Stimulated activated CD4-positive, alpha-beta T cell treated with anti-CD3 and anti-CD28 coated beads, Interleukin-4, amount 100 ng/mL, for 1 hour (primary cell): ENCODE results near the gene KIAA0586.
"Not testable (repeated sequence)": the region's sequence is repeated elsewhere in the genome, so short reads cannot be mapped to it uniquely, and the experiment has no call there.

Source experiments
- DNase-seq: peaks from one replicate; pipeline ENCODE4 v3.0.0-alpha.2; 2020

Gene KIAA0586

GRCh38 chr14:58427281-58428117 is at the start of gene KIAA0586, which contains the start of gene TIMM9:
Gene KIAA0586 (plus strand): TSS chr14:58427719. CDS start chr14:58428265, 546 bp downstream.
Gene TIMM9 (minus strand): TSS chr14:58427531. CDS start chr14:58411945, 15,586 bp downstream.
- peak; percentile 93 for DNase-seq

DNA sequence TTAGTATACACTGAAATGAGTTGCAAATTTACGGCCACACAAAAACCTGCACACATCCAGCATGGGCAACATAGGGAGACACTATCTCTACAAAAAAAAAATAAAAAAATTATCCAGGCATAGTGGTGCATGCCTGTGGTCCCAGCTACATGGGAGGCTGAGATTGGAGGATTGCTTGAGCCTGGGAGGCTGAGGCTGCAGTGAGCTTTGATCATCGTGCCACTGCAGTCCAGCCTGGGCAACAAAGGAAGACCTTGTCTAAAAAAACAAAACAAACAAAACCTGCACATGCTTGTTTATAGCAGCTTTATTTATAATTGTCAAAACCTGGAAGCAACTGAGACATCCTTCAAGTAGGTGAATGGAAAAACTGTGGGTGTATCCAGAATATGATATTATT is 36.7 kb upstream of the KIAA0586 start:
- no peak for DNase-seq

- DNase-seq = no peak
Measured at GRCh38 chr14:58395562-58395811, 32.0 kb upstream of the KIAA0586 start.

DNA sequence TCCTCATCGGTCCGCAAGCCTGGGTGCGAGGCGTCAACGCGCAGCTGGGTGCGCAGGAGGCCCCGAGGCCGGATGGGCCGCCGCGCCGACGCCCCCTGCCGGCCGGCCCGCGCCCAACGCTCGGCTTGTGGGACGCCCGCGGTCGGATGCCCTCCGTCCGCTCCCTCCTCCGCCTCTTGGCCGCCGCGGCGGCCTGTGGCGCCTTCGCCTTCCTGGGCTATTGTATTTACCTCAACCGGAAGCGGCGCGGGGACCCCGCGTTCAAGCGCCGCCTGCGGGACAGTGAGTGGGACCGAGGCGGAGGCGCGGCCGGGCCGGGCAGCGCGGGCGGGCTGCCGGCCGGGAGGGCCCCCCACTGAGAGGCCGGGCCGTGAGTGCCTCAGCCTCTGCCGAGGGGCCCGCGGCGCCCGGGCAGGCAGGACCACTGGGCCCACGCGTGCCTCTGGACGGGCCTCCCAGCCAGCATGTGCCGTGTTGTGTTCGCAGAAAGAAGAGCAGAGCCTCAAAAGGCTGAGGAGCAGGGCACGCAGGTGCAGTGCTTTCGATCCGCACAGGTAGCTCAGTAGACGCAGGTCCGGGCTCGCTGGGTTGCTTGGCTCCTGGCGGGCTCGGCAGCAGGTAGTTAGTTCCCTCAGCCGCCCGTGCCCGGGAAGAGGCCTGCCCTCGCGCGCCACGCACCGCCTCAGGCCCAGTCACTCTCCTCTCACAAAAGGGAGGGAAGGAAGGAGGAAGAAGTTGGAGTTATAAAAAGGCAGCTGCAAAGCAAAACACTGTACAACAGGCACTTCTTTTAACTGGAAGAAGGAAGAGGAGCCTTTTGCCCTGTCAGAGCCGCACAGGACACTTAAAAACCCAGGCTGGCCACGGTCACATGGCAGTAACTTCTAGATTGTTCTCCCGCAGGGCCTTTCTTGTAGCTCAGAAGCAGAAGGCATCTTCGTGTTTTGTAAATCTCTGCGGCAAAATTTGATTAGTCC is 31.4 kb upstream of the KIAA0586 start, which contains the start of gene TOMM20L:
TSS of gene TOMM20L (plus strand) at position 119 of the 977 bp plus-strand sequence. CDS start at position 147, 28 bp downstream.
- DNase-seq = peak; percentile 73

DNA sequence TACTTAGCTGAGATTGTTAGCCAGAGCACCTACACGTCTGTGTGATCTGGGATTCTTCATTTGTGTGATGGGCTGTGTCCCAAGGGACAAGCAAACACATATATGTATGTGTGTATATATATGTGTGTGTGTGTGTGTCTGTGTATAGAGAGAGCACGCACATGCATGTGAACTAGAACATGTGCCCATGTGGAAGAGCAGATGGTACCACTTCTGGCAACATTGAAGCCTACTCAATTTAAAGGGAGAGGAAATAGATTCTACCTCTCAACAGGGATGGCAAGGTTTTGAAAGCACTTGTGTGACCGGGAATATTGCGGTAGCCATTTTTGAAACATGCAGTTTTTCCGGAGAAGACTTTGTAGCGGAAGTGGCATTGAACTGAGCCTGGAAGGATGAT is 30.4 kb upstream of the KIAA0586 start:
- DNase-seq = no peak

GRCh38 chr14:58398495-58398894 is 29.0 kb upstream of the KIAA0586 start:
- DNase-seq = no peak

GRCh38 chr14:58398895-58399294 is 28.6 kb upstream of the KIAA0586 start:
- no peak for DNase-seq

GRCh38 chr14:58401587-58401986 is 25.9 kb upstream of the KIAA0586 start:
- no peak for DNase-seq

DNA sequence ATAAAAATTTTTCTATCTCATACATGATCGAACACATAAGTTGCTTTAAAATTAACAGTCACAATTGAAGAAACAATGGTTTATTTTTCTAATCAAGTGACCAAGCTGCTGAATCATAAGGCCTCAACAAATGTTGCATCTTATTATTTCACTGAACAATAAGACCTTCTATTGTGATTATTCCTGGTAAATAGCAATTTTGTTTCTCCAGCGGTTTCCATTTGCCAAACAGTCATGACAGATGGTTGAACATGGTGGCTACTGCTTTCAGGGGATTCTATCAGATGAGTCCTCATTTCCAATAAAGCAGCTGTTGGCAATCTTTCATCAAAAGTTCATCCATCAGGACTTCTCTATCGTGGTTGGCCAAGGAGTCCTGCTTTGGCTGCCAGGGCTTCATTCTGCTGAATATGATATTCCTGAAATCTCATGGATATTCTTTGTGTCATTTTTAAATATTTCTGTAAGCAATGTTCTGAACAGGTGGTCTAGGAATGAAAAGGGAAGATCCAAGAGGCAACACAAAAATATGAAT is 18.8 kb upstream of the KIAA0586 start:
- DNase-seq = no peak

DNA sequence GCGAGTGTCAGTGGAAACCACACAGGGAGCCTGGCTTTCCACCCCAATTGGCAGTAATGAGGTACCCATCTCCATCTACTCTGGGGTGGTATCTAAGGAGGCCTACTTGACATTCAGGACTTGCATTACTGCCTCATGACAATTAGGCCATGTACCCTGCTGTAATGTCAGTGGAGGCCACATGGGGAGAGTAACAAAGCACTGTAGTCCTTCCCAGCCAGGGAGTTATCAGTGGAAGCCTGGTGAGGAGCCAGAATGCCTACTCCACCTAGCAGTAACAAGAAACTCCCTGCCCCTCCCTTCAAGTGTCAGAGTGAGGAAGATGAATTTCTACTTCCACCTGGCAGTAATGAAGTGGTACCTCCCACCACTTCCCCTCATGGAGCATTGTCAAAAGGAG is 12.7 kb upstream of the KIAA0586 start:
- DNase-seq = no peak

DNA sequence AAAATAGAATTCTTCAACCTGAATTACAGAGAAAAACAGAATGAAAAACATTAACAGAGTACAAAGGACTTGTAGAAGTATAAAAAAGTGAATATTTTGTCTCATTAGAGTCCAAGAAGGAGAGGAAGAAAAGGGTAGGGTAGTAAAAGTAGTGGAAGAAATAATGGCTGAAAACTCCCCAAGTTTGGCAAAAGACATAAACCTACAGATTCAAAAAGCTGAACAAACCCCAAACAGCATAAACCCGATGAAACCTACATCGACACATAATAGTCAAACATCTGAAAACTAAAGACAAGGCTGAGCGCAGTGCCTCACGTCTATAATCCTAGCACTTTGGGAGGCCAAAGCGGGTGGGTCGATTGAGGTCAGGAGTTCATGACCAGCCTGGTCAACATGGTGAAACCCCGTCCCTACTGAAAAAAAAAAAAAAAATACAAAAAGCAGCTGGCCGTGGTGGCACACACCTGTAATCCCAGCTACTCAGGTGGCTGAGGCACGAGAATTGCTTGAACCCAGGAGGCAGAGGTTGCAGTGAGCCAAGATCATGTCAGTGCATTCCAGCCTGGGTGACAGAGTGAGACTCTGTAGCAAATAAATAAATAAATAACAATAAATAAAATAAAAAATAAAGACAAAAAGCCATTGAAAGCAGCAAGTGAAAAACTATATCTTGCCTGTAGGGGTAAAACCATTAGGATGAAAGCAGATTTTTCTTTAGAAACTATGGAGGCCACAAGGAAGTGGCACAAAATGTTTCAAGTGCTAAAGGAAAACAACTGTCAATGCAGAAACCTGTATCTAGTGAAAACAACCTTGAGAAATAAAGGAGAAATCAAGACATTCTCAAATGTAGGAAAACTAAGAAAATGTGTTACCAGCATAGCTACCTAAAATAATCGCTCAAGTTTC is 11.6 kb upstream of the KIAA0586 start:
- DNase-seq = no peak

- not testable (repeated sequence) for DNase-seq
Measured at GRCh38 chr14:58416934-58417333, 10.6 kb upstream of the KIAA0586 start.

- DNase-seq = peak; percentile 46
Measured at GRCh38 chr14:58426670-58427280, 744 bp upstream of the KIAA0586 start.

GRCh38 chr14:58428118-58428683 is 682 bp downstream of the KIAA0586 start:
- no peak for DNase-seq

DNA sequence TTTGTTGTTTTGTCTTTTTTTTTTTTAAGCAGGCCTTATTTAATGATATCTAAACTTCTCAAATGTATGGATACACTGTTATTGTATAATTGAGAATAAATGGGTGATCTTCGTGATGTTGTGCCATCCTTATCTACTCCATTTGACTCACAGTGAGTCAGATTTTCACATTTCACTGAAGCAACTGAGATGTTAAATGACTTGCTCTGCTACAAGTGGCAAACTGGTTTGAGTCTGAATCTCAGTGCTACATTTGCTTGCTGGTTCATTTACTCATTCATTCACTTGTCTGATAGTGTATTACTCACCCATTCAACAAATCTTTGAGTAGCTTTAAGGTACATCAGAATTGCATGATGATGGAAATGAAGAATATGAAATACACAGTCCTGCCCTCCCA is 2.6 kb downstream of the KIAA0586 start:
- DNase-seq = no peak

DNA sequence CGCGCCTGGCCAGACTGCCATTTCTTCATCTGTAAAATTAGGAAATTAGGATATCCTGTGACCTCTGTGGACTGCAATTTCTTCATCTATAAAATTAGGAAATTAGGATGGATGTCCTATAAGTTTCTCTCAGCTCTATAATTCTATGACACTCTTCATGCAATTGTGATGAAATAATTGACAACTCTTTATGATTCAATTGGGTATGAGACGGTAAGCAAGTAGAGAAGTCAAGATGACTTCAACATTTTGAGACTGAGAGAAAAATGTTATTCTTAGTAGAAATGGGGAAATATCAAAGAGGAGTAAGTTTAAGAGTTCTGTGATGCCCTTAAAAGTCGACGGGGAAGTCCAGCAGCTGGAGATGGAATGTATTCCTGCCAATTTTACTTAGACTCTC is 12.0 kb downstream of the KIAA0586 start:
- no peak for DNase-seq

GRCh38 chr14:58444627-58445026 is 17.1 kb downstream of the KIAA0586 start:
- no peak for DNase-seq

DNA sequence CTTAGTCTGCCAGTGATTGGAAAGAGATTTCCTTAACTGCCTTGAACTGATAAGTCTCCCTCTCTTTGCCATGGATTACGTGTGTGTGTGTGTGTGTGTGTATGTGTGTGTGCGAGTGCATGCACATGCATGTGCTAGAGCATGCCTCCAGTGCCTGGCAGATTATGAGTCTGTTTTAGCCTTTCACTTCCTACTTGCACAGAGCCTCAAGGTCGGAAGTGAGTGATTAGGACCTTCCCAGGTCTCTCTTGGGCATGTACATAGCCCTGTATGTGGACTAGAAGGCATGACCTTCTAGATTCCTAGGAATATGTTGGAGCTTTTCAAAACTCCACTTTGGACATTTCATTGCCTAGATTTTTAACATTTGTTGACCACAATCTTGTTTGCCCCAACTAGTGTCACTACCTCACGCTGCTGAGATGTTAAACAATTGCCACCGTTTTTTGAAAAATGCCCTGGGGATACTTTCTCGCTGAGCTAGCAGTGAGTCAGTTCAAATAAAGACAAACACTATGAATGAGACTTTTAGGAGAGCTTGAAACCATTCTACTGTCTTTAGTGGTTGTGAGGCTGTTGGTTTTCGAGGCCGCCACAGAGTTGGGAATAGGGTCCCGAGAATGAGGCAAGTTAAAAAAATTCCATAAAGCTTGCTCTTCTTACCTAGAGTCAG is 28.2 kb downstream of the KIAA0586 start:
- no peak for DNase-seq

DNA sequence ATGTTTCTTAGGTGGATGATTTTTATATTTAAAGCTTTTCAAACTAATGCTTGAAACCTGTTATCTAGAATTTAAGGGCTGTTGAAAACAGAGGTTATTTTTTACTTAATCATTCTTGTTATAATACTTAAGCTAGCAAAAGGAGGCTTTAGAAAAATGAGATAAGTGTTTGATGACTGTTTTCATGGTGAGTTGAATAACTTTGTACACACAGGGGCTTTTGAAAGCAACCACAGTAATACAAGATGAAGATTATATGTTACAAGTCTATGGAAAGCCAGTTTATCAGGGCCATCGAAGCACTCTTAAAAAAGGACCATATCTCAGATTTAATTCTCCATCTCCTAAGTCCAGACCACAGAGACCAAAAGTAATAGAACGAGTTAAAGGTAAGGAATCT is 33.3 kb downstream of the KIAA0586 start:
- no peak for DNase-seq

GRCh38 chr14:58463147-58463546 is 35.6 kb downstream of the KIAA0586 start:
- DNase-seq = no peak

DNA sequence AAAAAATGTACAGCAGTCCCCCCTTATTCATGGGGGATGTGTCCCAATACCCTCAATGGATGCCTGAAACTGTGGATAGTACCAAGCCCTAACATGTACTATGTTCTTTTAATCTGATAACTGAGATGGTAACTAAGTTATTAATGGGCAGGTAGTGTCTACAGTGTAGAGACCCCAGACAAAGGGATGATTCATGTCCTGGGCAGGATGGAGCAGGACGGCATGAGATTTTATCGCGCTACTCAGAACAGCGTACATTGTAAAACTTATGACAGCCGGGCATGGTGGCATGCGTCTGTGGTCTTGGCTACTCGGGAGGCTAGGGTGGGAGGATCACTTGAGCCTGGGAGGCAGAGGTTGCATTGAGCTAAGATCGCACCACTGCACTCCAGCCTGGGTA is 37.1 kb downstream of the KIAA0586 start:
- no peak for DNase-seq
